GM08714 (cell line): ENCODE measurements around the gene ANKRD13D.
A peak's percentile ranks its signal among the peaks of the same experiment; 100 is the strongest.

ENCODE experiments used
- H3K4me3 ChIP-seq: fragments of 200-500 bp; sonication (Bioruptor generic); 2 replicates; pipeline ENCODE4 v1.5.1; 2014; ENCODE audit warnings: mild to moderate bottlenecking, low read length, inconsistent platforms
- ZNF274 ChIP-seq: IDR thresholded peaks from 2 replicates; pipeline ENCODE4 v1.6.1; 2012; ENCODE audit warnings: mild to moderate bottlenecking, low read depth, low read length

Gene ANKRD13D

DNA sequence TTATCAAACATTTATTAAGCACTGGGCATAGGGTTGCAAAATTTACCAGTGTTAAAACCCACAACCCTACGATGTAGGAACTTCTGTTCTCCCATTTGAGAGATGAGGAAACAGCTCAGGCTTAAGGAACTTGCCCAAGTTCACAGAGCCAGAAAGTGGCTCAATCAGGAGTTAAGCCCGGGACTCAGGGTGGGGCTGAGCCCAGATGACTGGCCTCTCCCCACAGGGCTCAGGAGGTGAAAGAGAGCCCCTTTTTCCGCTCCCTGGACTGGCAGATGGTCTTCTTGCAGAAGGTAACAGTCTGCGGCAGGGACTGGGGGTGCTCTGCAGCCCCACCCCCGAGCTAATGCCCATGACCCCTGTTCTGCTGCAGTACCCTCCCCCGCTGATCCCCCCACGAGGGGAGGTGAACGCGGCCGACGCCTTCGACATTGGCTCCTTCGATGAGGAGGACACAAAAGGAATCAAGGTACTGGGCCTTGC lies 5.6 kb upstream of the ANKRD13D start:
- no peak overlapping the region for H3K4me3 ChIP-seq
- TF ChIP-seq ZNF274, result no peak

DNA sequence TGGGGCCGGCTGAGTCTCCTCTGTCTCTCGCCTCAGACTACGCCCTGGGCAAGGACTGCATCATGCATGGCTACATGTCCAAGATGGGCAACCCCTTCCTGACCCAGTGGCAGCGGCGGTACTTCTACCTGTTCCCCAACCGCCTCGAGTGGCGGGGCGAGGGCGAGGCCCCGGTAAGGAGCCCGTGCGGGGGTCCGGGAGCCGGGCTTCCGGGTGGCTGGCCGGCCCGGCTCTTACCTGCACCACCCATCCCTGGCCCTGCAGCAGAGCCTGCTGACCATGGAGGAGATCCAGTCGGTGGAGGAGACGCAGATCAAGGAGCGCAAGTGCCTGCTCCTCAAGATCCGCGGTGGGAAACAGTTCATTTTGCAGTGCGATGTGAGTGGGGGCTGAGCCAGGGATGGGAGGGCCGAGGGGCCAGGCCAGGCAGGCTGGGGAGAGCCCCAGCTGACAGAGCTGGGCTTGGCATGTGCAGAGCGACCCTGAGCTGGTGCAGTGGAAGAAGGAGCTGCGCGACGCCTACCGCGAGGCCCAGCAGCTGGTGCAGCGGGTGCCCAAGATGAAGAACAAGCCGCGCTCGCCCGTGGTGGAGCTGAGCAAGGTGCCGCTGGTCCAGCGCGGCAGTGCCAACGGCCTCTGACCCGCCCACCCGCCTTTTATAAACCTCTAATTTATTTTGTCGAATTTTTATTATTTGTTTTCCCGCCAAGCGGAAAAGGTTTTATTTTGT lies 4.1 kb upstream of the ANKRD13D start:
- H3K4me3 ChIP-seq, result no peak overlapping the region
- no peak for TF ChIP-seq ZNF274

DNA sequence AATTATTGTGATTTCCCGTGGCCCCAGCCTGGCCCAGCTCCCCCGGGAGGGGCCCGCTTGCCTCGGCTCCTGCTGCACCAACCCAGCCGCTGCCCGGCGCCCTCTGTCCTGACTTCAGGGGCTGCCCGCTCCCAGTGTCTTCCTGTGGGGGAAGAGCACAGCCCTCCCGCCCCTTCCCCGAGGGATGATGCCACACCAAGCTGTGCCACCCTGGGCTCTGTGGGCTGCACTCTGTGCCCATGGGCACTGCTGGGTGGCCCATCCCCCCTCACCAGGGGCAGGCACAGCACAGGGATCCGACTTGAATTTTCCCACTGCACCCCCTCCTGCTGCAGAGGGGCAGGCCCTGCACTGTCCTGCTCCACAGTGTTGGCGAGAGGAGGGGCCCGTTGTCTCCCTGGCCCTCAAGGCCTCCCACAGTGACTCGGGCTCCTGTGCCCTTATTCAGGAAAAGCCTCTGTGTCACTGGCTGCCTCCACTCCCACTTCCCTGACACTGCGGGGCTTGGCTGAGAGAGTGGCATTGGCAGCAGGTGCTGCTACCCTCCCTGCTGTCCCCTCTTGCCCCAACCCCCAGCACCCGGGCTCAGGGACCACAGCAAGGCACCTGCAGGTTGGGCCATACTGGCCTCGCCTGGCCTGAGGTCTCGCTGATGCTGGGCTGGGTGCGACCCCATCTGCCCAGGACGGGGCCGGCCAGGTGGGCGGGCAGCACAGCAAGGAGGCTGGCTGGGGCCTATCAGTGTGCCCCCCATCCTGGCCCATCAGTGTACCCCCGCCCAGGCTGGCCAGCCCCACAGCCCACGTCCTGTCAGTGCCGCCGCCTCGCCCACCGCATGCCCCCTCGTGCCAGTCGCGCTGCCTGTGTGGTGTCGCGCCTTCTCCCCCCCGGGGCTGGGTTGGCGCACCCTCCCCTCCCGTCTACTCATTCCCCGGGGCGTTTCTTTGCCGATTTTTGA lies 3.3 kb upstream of the ANKRD13D start:
- no peak overlapping the region for H3K4me3 ChIP-seq
- TF ChIP-seq ZNF274, result no peak

DNA sequence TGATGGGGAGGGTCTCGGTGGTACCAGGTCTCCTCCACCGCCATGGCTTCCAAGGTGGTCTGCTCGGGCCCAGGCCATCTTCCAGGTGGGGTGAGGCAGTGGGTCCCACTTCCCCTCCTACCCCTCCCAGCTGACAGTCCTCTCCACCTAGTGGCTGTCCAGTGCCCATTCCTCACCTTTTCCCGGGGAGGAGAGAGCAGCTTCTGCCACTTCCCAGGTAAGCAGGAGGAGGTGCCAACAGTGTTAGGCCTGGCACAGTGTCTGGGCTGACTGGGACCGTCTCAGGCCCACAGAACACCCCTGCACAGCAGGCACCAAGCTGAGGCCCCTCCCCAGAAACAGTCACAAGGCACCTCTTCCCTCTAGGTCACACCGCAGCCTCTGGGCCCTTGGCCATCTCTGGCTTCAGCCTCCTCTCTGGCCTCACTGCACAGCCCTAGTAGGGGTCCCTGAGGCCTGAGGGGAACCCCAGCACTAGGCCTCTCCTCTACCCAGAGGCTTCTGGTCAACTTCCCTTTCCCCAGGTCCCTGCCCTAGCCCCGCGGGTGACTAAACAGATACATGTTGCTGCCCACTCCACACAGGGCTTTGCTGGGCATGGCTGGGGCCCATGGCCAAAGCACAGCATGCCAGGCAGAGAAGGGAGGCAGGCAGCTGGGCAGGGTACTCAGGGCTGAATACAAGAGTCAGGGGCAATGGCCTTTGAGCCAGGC lies 2.3 kb upstream of the ANKRD13D start:
- TF ChIP-seq ZNF274, result no peak
- no peak overlapping the region for H3K4me3 ChIP-seq

DNA sequence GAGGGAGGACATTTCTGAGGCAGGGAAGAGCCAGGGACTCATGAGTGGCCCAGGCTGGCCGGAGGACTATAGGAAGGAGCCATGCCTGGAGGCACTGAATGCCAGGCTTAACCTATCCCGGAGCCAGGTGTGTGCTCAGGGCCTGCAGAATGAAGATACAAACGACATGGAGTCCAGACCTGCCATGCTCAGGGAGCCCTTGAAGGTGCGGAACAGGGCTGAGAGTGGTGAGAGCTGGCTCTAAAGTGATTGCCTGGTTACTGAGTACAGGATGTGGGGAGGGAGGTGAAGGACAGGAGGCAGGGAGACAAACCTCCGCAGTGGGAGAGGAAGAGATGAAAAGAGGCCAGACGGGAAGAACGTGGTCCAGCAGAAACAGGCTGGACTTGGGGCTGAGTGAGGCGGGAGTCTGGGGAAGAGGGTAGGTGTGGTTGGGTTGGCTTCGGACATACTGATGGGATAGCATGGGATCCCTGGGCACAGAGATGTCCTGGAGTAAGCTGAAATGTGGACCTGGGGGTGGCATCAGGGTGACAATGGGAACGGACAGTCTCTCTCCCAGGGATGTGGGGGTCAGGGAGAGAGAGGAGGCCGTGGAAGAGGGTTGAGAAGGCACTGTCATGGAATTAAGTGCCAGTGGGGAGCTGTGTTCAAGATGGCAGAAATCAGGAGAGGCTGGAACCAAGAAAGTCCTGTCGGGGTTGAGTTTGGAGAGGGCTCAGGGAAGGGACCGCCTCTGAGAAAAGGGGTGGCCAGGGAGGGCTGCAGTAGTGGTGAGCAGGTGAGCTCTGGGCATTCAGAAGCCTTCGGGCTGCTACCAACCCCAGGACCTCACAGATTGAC lies 1.5 kb upstream of the ANKRD13D start:
- H3K4me3 ChIP-seq, result peak overlapping the region; percentile 89; the same call in 1 of the 2 replicates
- no peak for TF ChIP-seq ZNF274

GRCh38 chr11:67288198-67288451 lies 978 bp upstream of the ANKRD13D start:
- H3K4me3 ChIP-seq, result peak overlapping the region; percentile 89; the same call in 1 of the 2 replicates
- TF ChIP-seq ZNF274, result no peak

DNA sequence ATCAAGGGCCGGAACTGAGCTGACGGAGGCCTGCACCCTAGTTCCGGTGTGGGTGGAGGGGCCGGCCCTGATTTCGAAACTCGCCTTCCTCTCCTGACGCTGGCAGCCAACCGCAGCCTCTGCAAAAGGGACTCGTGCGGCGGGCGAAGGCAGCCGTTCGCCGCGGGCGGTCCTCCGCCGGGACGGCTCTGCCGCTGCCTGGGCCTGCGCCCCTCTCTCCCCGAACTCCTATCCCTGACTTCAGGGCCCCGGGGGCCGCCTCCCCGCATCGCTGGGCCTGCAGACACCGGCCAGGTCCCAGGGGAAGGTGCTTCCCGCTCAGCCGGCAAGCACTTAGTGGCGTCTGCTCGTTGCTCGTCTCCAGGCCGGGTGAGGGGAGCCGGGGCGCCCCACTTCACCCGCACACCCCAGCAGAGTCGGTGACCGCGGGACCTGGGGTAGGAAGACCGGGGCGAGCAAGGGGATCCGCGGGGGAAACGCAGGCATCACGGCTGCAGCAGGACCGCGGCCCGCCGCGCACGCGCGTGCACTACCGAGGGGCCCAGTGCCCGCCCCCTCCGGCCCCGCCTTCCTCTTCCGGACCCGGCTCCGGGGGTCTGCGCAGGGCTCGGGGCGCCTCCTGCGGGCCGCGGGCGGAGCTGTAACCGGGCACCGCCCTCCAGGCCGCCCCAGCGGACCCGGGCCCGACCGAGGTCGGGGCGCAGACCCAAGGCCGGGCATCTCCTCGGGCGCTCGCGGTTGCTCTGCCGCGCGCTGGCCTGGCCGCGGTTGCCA lies 464 bp upstream of the ANKRD13D start:
- peak overlapping the region; percentile 89 for H3K4me3 ChIP-seq
- TF ChIP-seq ZNF274, result no peak

- H3K4me3 ChIP-seq, result peak overlapping the region; percentile 87
- TF ChIP-seq ZNF274, result no peak
These were observed 762 bp downstream of the ANKRD13D start for GRCh38 chr11:67289651-67290479.

DNA sequence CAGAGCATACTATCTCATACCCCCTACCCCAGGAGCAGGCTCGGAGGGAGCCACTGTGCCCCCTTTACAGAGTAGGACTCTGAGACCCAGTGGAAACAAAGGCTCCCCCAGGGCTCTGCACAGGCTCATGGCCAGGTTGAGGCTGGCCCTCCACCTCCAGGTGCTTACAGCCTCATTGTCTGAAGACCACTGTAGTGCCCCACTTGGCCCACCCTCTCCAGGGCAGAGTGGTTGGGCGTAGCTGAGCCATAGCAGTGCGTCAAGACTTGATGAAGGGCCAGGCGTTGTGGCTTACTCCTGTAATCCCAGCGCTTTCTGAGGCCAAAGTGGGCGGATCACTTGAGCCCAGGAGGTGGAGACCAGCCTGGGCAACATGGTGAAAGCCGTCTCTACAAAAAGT lies 1.7 kb downstream of the ANKRD13D start:
- TF ChIP-seq ZNF274, result no peak

GRCh38 chr11:67291481-67292381 lies 2.6 kb downstream of the ANKRD13D start:
- no peak for TF ChIP-seq ZNF274
- H3K4me3 ChIP-seq, result no peak overlapping the region

More for the DNA sequence above, 1.7 kb downstream of the ANKRD13D start:
- no peak overlapping the region for H3K4me3 ChIP-seq

DNA sequence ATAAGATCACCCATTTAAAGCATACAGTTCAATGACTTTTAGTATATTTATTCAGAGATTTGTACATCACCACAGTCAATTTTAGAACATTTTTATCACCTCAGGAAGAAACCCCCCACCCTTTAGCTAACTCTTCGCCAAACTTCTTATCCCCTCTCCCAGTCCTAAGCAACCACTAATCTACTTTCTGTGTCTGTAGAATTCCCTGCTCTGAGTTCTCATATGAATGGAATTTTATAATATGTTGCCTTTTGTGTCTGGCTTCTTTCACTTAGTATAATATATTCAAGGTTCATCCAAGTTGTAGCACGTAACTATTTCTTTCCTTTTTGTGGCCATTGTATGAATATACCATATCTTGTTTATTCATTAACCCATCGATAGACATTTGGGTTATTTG lies 3.6 kb downstream of the ANKRD13D start:
- TF ChIP-seq ZNF274, result no peak
- H3K4me3 ChIP-seq, result no peak overlapping the region
